ENCODE measurements around the gene D2HGDH.

DNA sequence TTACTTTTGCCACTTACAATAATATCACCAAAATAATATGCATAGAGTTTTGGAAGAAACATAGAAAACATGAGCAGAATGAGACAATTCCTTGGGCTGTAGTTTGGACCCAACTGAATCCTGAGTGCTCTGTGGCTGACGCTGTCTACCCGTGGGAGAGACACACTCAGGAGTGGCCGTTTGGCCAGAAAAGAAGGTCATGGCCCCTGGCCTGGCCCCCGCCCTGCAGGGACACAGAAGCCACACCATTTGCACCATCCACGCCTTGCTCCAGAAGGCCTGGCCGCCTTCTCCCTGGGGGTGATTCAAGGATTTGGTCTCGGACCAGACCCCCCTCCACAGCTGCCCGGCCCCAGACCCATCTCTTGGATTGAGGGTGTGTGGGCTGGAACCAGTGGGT lies 6.4 kb upstream of the D2HGDH start:
- TF ChIP-seq POLR2A (IDR thresholded peaks at IDR 0.05; ENCODE audit: low read depth, low read length) (no peak), TAF1 (IDR thresholded peaks at IDR 0.05; ENCODE audit: low read depth, low read length) (no peak), POLR2AphosphoS5 (IDR thresholded peaks at IDR 0.05; ENCODE audit: low read depth, low read length) (no peak), POU2F2 (IDR thresholded peaks at IDR 0.05; ENCODE audit: low read depth, low read length) (no peak)
